Mucosa of stomach (tissue), 1 donor: Measurements from ENCODE around the gene OR52B4.
"Not testable (repeated sequence)": the region's sequence is repeated elsewhere in the genome, so short reads cannot be mapped to it uniquely, and the experiment has no call there.

Source experiments
- H3K27me3 ChIP-seq: one replicate; pipeline ENCODE4 v1.7.0; 2013; ENCODE audit warnings: mild to moderate bottlenecking, low read length; ENCODE audit not compliant: control insufficient read depth, insufficient read depth
- H3K36me3 ChIP-seq: one replicate; pipeline ENCODE4 v1.7.0; 2013; ENCODE audit warnings: low read length; ENCODE audit not compliant: control insufficient read depth, insufficient read depth
- H3K4me1 ChIP-seq: one replicate; pipeline ENCODE4 v1.7.0; 2013; ENCODE audit warnings: mild to moderate bottlenecking, low read length; ENCODE audit not compliant: control insufficient read depth, insufficient read depth
- H3K4me3 ChIP-seq: one replicate; pipeline ENCODE4 v1.7.0; 2013; ENCODE audit warnings: low read length
- H3K9ac ChIP-seq: one replicate; pipeline ENCODE4 v1.7.0; 2013; ENCODE audit warnings: mild to moderate bottlenecking, low read length, moderate library complexity
- H3K9me3 ChIP-seq: one replicate; pipeline ENCODE4 v1.7.0; 2013; ENCODE audit warnings: mild to moderate bottlenecking, low read length, moderate library complexity; ENCODE audit not compliant: control insufficient read depth
- donor health status: Pancreatic carcinoma.

The OR52B4 gene

GRCh38 chr11:4368286-4368685, at the start of gene OR52B4:
OR52B4 (minus strand) TSS chr11:4368386; CDS start chr11:4368295, 91 bp downstream.
- H3K27me3 ChIP-seq = no peaks in the 10 kb centered on the region
- no peaks in the 10 kb centered on the region for H3K9me3 ChIP-seq
- H3K4me3 ChIP-seq = no peak within 1 kb of the TSS
- H3K4me1 ChIP-seq = no peaks in the 10 kb centered on the region
- H3K36me3 ChIP-seq = no peaks in the 10 kb centered on the region
- no peak within 1 kb of the TSS for H3K9ac ChIP-seq

- Histone ChIP-seq H3K9ac (no peak overlapping the region), H3K9me3 (no peaks in the 10 kb centered on the region), H3K4me1 (no peaks in the 10 kb centered on the region), H3K4me3 (no peak overlapping the region), H3K36me3 (no peaks in the 10 kb centered on the region), H3K27me3 (no peaks in the 10 kb centered on the region)
Observed at GRCh38 chr11:4416816-4417215, 48.6 kb upstream of the OR52B4 start.

GRCh38 chr11:4416306-4416705, 48.1 kb upstream of the OR52B4 start:
- no peaks in the 10 kb centered on the region for H3K4me1 ChIP-seq
- H3K4me3 ChIP-seq = no peak overlapping the region
- no peak overlapping the region for H3K9ac ChIP-seq
- no peaks in the 10 kb centered on the region for H3K27me3 ChIP-seq
- no peaks in the 10 kb centered on the region for H3K36me3 ChIP-seq
- H3K9me3 ChIP-seq = no peaks in the 10 kb centered on the region

GRCh38 chr11:4406206-4406605, 38.0 kb upstream of the OR52B4 start:
- H3K27me3 ChIP-seq, H3K9me3 ChIP-seq, H3K9ac ChIP-seq, H3K4me1 ChIP-seq, H3K4me3 ChIP-seq, H3K36me3 ChIP-seq: not testable (repeated sequence)

- H3K36me3 ChIP-seq = peaks cover 10% of the 10 kb centered on the region
- no peaks in the 10 kb centered on the region for H3K9me3 ChIP-seq
- no peaks in the 10 kb centered on the region for H3K27me3 ChIP-seq
- peaks cover 5% of the 10 kb centered on the region for H3K4me1 ChIP-seq
- H3K4me3 ChIP-seq = no peak overlapping the region
- H3K9ac ChIP-seq = peak overlapping the region; percentile 95
Observed at GRCh38 chr11:4393858-4394223, 25.7 kb upstream of the OR52B4 start.

- H3K4me1 ChIP-seq = peaks cover 5% of the 10 kb centered on the region
- peak within 1 kb of the TSS; percentile 95 for H3K9ac ChIP-seq
Observed at GRCh38 chr11:4393209-4393857, 25.1 kb upstream of the OR52B4 start, which contains the start of gene TRIM21. TRIM21 (minus strand) TSS chr11:4393702; CDS start chr11:4390409, 3,293 bp downstream.

GRCh38 chr11:4388221-4388620, 20.0 kb upstream of the OR52B4 start:
- H3K36me3 ChIP-seq = peaks cover 17% of the 10 kb centered on the region
- H3K9me3 ChIP-seq = no peaks in the 10 kb centered on the region
- H3K9ac ChIP-seq = no peak overlapping the region
- H3K27me3 ChIP-seq = no peaks in the 10 kb centered on the region
- H3K4me3 ChIP-seq = no peak overlapping the region
- peaks cover 5% of the 10 kb centered on the region for H3K4me1 ChIP-seq

More at GRCh38 chr11:4393209-4393857, 25.1 kb upstream of the OR52B4 start, which contains the start of gene TRIM21:
- Histone ChIP-seq H3K4me3 (peak within 1 kb of the TSS; percentile 86), H3K9me3 (no peaks in the 10 kb centered on the region), H3K27me3 (no peaks in the 10 kb centered on the region), H3K36me3 (peaks cover 15% of the 10 kb centered on the region)

GRCh38 chr11:4385978-4386740, 18.0 kb upstream of the OR52B4 start:
- Histone ChIP-seq H3K36me3 (peaks cover 17% of the 10 kb centered on the region), H3K9ac (no peak overlapping the region), H3K9me3 (no peaks in the 10 kb centered on the region), H3K4me1 (no peaks in the 10 kb centered on the region), H3K27me3 (no peaks in the 10 kb centered on the region), H3K4me3 (no peak overlapping the region)

GRCh38 chr11:4381901-4382300, 13.7 kb upstream of the OR52B4 start:
- Histone ChIP-seq H3K9ac (no peak overlapping the region), H3K9me3 (no peaks in the 10 kb centered on the region), H3K4me3 (no peak overlapping the region), H3K4me1 (no peaks in the 10 kb centered on the region), H3K27me3 (no peaks in the 10 kb centered on the region), H3K36me3 (no peaks in the 10 kb centered on the region)

GRCh38 chr11:4375431-4376140, 7.4 kb upstream of the OR52B4 start:
- no peak overlapping the region for H3K9ac ChIP-seq
- no peak overlapping the region for H3K4me3 ChIP-seq
- no peaks in the 10 kb centered on the region for H3K27me3 ChIP-seq
- H3K4me1 ChIP-seq = no peaks in the 10 kb centered on the region
- no peaks in the 10 kb centered on the region for H3K36me3 ChIP-seq
- H3K9me3 ChIP-seq = no peaks in the 10 kb centered on the region

- H3K36me3 ChIP-seq = no peaks in the 10 kb centered on the region
Observed at GRCh38 chr11:4370166-4370565, 2.0 kb upstream of the OR52B4 start.

GRCh38 chr11:4348142-4348541, 20.0 kb downstream of the OR52B4 start:
- H3K9ac ChIP-seq, H3K4me3 ChIP-seq, H3K27me3 ChIP-seq, H3K4me1 ChIP-seq, H3K36me3 ChIP-seq, H3K9me3 ChIP-seq: not testable (repeated sequence)

More at GRCh38 chr11:4370166-4370565, 2.0 kb upstream of the OR52B4 start:
- H3K9me3 ChIP-seq = no peaks in the 10 kb centered on the region
- no peaks in the 10 kb centered on the region for H3K27me3 ChIP-seq
- H3K9ac ChIP-seq = no peak overlapping the region
- no peaks in the 10 kb centered on the region for H3K4me1 ChIP-seq
- no peak overlapping the region for H3K4me3 ChIP-seq
